H9 (cell line): ENCODE measurements around the gene DMXL2. TPM values are rescaled to one million over a fixed set of nuclear protein-coding genes. Genes with fewer than 3 reads are reported as not detected.

ENCODE experiments used
- DNase-seq: peaks from one replicate; pipeline ENCODE4 v3.0.0-alpha.2; 2017
- H2AFZ ChIP-seq: one replicate; pipeline ENCODE4 v1.6.1; 2013; ENCODE audit warnings: mild to moderate bottlenecking, low read length, control low read depth, moderate library complexity
- H2AK5ac ChIP-seq: 2 replicates; pipeline ENCODE4 v1.6.1; 2013; ENCODE audit warnings: low read length, control low read depth, mixed read lengths; ENCODE audit not compliant: insufficient read length
- H2BK120ac ChIP-seq: one replicate; pipeline ENCODE4 v1.6.1; 2013; ENCODE audit warnings: low read depth, mild to moderate bottlenecking, low read length, control low read depth, inconsistent platforms; ENCODE audit not compliant: poor library complexity, severe bottlenecking
- H2BK12ac ChIP-seq: 2 replicates; pipeline ENCODE4 v1.6.1; 2013; ENCODE audit warnings: low read length, control low read depth, mixed read lengths, low read depth; ENCODE audit not compliant: insufficient read length
- H2BK15ac ChIP-seq: 2 replicates; pipeline ENCODE4 v1.6.1; 2013; ENCODE audit warnings: low read depth, low read length, control low read depth
- H2BK20ac ChIP-seq: one replicate; pipeline ENCODE4 v1.6.1; 2013; ENCODE audit warnings: low read depth, mild to moderate bottlenecking, low read length, control low read depth, inconsistent platforms; ENCODE audit not compliant: poor library complexity, severe bottlenecking
- H2BK5ac ChIP-seq: 2 replicates; pipeline ENCODE4 v1.6.1; 2013; ENCODE audit warnings: low read length, control low read depth, mixed read lengths; ENCODE audit not compliant: insufficient read length
- H3K14ac ChIP-seq: 2 replicates; pipeline ENCODE4 v1.6.1; 2013; ENCODE audit warnings: low read length, control low read depth; ENCODE audit not compliant: insufficient read depth
- H3K18ac ChIP-seq: 2 replicates; pipeline ENCODE4 v1.6.1; 2013; ENCODE audit warnings: low read depth, mild to moderate bottlenecking, mixed read lengths, low read length, control low read depth; ENCODE audit not compliant: insufficient read length
- H3K23ac ChIP-seq: 2 replicates; pipeline ENCODE4 v1.6.1; 2013; ENCODE audit warnings: low read length, control low read depth, mixed read lengths, low read depth; ENCODE audit not compliant: insufficient read length
- H3K23me2 ChIP-seq: 2 replicates; pipeline ENCODE4 v1.6.1; 2013; ENCODE audit warnings: low read depth, mild to moderate bottlenecking, mixed read lengths, low read length, control low read depth; ENCODE audit not compliant: insufficient read length, poor library complexity, severe bottlenecking
- H3K27ac ChIP-seq: 2 replicates; pipeline ENCODE4 v1.5.1; 2013; ENCODE audit warnings: low read length, control low read depth, mixed read lengths, low read depth; ENCODE audit not compliant: insufficient read length
- H3K27me3 ChIP-seq: 2 replicates; pipeline ENCODE4 v1.6.1; 2013; ENCODE audit warnings: low read length, control low read depth, inconsistent platforms; ENCODE audit not compliant: insufficient read depth
- H3K4ac ChIP-seq: 2 replicates; pipeline ENCODE4 v1.6.1; 2013; ENCODE audit warnings: low read depth, mild to moderate bottlenecking, control low read depth, inconsistent platforms, low read length, moderate library complexity
- H3K4me1 ChIP-seq: 2 replicates; pipeline ENCODE4 v1.6.1; 2013; ENCODE audit warnings: low read length, control low read depth, inconsistent platforms; ENCODE audit not compliant: insufficient read depth
- H3K4me2 ChIP-seq: 2 replicates; pipeline ENCODE4 v1.6.1; 2013; ENCODE audit warnings: low read length, control low read depth, mixed read lengths; ENCODE audit not compliant: insufficient read length, insufficient read depth
- H3K56ac ChIP-seq: 2 replicates; pipeline ENCODE4 v1.6.1; 2013; ENCODE audit warnings: low read depth, mild to moderate bottlenecking, mixed read lengths, low read length, control low read depth; ENCODE audit not compliant: insufficient read length
- H3K79me1 ChIP-seq: 2 replicates; pipeline ENCODE4 v1.6.1; 2013; ENCODE audit warnings: low read depth, mild to moderate bottlenecking, moderate library complexity, low read length, control low read depth, inconsistent platforms; ENCODE audit not compliant: insufficient read depth, poor library complexity, severe bottlenecking
- H3K79me2 ChIP-seq: 2 replicates; pipeline ENCODE4 v1.6.1; 2013; ENCODE audit warnings: low read length, control low read depth, inconsistent platforms; ENCODE audit not compliant: insufficient read depth
- H3K9ac ChIP-seq: 2 replicates; pipeline ENCODE4 v1.6.1; 2013; ENCODE audit warnings: low read length, control low read depth, mixed read lengths; ENCODE audit not compliant: insufficient read length; ENCODE audit errors: extremely low read depth
- H3K9me3 ChIP-seq: one replicate; pipeline ENCODE4 v1.6.1; 2013; ENCODE audit warnings: low read depth, low read length, inconsistent platforms; ENCODE audit not compliant: control insufficient read depth
- H3T11ph ChIP-seq: one replicate; pipeline ENCODE4 v1.6.1; 2013; ENCODE audit warnings: mild to moderate bottlenecking, low read length, control low read depth, inconsistent platforms
- H4K20me1 ChIP-seq: one replicate; pipeline ENCODE4 v1.6.1; 2013; ENCODE audit not compliant: control insufficient read depth, insufficient read length, insufficient read depth
- H4K5ac ChIP-seq: 2 replicates; pipeline ENCODE4 v1.6.1; 2013; ENCODE audit warnings: low read depth, mild to moderate bottlenecking, mixed read lengths, low read length, control low read depth; ENCODE audit not compliant: insufficient read length
- H4K8ac ChIP-seq: replicated peaks from 2 replicates; pipeline ENCODE4 v1.6.1; 2013; ENCODE audit warnings: low read length, control low read depth, mixed read lengths, low read depth; ENCODE audit not compliant: insufficient read length
- H4K91ac ChIP-seq: 2 replicates; pipeline ENCODE4 v1.6.1; 2013; ENCODE audit warnings: low read depth, mild to moderate bottlenecking, moderate library complexity, mixed read lengths, low read length, control low read depth; ENCODE audit not compliant: insufficient read length
- H3K27ac Mint-ChIP-seq, 3 experiments: 2 replicates in 2 of 3; 3 replicates in 1 of 3; pipeline ENCODE4 v1.8.0; 2020 to 2021; ENCODE audit warnings: mixed read lengths in 3 of 3, mild to moderate bottlenecking in 1 of 3, moderate library complexity in 1 of 3
- H3K27me3 Mint-ChIP-seq: 2 replicates; pipeline ENCODE4 v1.8.0; 2021; ENCODE audit warnings: low read depth, mild to moderate bottlenecking, moderate library complexity, mixed read lengths
- H3K36me3 Mint-ChIP-seq, 3 experiments: 2 replicates in 2 of 3; 3 replicates in 1 of 3; pipeline ENCODE4 v1.8.0; 2020 to 2021; ENCODE audit warnings: low read depth in 3 of 3, mixed read lengths in 3 of 3; ENCODE audit not compliant: insufficient read depth in 1 of 3
- H3K4me1 Mint-ChIP-seq, 2 experiments: 2 replicates each; pipeline ENCODE4 v1.8.0; 2020; ENCODE audit warnings: mixed read lengths in 2 of 2
- H3K4me3 Mint-ChIP-seq, 2 experiments: 2 replicates in 1 of 2; 3 replicates in 1 of 2; pipeline ENCODE4 v1.8.0; 2020 to 2021; ENCODE audit warnings: mild to moderate bottlenecking in 2 of 2, mixed read lengths in 2 of 2, moderate library complexity in 1 of 2
- H3K9me3 Mint-ChIP-seq, 2 experiments: 2 replicates in 1 of 2; 3 replicates in 1 of 2; pipeline ENCODE4 v1.8.0; 2020; ENCODE audit warnings: mild to moderate bottlenecking in 2 of 2, mixed read lengths in 2 of 2, moderate library complexity in 1 of 2
- WGBS: extraction: QIAGEN DNeasy Blood & Tissue Kit; methylation state at CpG from one replicate; pipeline ENCODE4 v1.1.7; 2013; ENCODE audit warnings: missing lambda C conversion rate, low lambda C conversion rate, mixed read lengths; ENCODE audit not compliant: insufficient read length; ENCODE audit errors: extremely low coverage; 5-methylcytosine and 5-hydroxymethylcytosine counted together
- total RNA-seq: library from RNA; stranded (reverse); gene quantifications from 2 replicates; pipeline ENCODE4 v1.2.1, GENCODE V29; 2021
- TF ChIP-seq, protein P1 (sequence below): fragments of 200-600 bp; sonication (generic); conservative IDR thresholded peaks from 3 replicates; pipeline ENCODE4 v1.8.0; 2021; ENCODE audit warnings: antibody characterized with exemption, mild to moderate bottlenecking

Gene DMXL2
- total RNA-seq, 1 experiment from 2014 or later = 13.9 TPM

DNA sequence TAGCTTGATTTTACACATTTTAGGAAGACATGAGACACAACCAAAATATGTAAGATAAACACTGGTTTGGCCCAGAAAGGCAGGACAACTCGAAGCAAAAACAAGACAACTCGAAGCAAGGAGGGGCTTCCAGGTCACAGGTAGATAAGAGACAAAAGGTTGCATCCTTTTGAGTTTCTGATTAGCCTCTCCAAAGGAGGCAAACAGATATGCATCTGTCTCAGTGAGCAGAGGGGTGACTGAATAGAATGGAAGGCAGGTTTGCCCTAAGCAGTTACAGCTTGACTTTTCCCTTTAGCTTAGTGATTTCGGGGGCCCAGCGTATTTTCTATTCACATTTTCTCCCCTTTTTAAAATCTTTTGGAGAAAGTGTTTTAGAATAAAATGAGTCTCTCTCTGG is 206.4 kb downstream of the DMXL2 start:
- Histone ChIP-seq H2AFZ (no peak overlapping the region), H3T11ph (no peak overlapping the region), H3K18ac (no peak overlapping the region), H3K23me2 (no peaks in the 10 kb centered on the region), H3K4me2 (no peak overlapping the region), H2BK20ac (no peak overlapping the region), H3K27me3 (no peaks in the 10 kb centered on the region), H3K56ac (no peak overlapping the region), H4K5ac (no peak overlapping the region), H2BK12ac (no peak overlapping the region), H2AK5ac (no peak overlapping the region), H2BK5ac (no peak overlapping the region), H3K27ac (no peak overlapping the region), H4K20me1 (no peaks in the 10 kb centered on the region), H3K23ac (no peak overlapping the region), H3K4ac (no peak overlapping the region), H3K79me1 (no peaks in the 10 kb centered on the region), H3K4me1 (peaks cover 5% of the 10 kb centered on the region; the same call in 1 of the 2 replicates), H2BK120ac (no peak overlapping the region), H4K8ac (no peak overlapping the region), H4K91ac (no peak overlapping the region), H2BK15ac (no peak overlapping the region), H3K9me3 (no peaks in the 10 kb centered on the region), H3K9ac (no peak overlapping the region), H3K79me2 (no peaks in the 10 kb centered on the region), H3K14ac (no peak overlapping the region)
- peaks cover 21 to 29% of the 10 kb centered on the region in 2 experiments for H3K4me1 Mint-ChIP-seq
- H3K36me3 Mint-ChIP-seq = no peaks in the 10 kb centered on the region
- no peaks in the 10 kb centered on the region for H3K9me3 Mint-ChIP-seq
- H3K27ac Mint-ChIP-seq = peak overlapping the region in 1 of 3 experiments; percentile 46; a peak in 3 of 7 replicates
- TF ChIP-seq, protein P1, sequence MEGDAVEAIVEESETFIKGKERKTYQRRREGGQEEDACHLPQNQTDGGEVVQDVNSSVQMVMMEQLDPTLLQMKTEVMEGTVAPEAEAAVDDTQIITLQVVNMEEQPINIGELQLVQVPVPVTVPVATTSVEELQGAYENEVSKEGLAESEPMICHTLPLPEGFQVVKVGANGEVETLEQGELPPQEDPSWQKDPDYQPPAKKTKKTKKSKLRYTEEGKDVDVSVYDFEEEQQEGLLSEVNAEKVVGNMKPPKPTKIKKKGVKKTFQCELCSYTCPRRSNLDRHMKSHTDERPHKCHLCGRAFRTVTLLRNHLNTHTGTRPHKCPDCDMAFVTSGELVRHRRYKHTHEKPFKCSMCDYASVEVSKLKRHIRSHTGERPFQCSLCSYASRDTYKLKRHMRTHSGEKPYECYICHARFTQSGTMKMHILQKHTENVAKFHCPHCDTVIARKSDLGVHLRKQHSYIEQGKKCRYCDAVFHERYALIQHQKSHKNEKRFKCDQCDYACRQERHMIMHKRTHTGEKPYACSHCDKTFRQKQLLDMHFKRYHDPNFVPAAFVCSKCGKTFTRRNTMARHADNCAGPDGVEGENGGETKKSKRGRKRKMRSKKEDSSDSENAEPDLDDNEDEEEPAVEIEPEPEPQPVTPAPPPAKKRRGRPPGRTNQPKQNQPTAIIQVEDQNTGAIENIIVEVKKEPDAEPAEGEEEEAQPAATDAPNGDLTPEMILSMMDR = no peak
- H3K27me3 Mint-ChIP-seq = no peaks in the 10 kb centered on the region; the same call in none of the 2 replicates
- no peak for DNase-seq
- no peak overlapping the region for H3K4me3 Mint-ChIP-seq
- WGBS = no CpG with 5 or more reads among the region's 4 CpGs
